ENCODE data around the gene ISL2. TPM values are rescaled to one million over a fixed set of nuclear protein-coding genes. Genes with fewer than 3 reads are reported as not detected.
A peak's percentile ranks its signal among the peaks of the same experiment; 100 is the strongest.

ISL2 gene
- total and polyA plus RNA-seq, 2 of the 4 experiments (the other 2 are of a cell fraction) = 1.3 to 3.6 TPM

- Histone ChIP-seq H2AFZ (replicated peaks; ENCODE audit: low read length, poor library complexity) (no peak overlapping the region), H3K4me2 (ENCODE audit: low read depth, low read length) (no peak overlapping the region), H2BK15ac (ENCODE audit: low read depth, low read length) (no peak overlapping the region), H2AK9ac (replicated peaks; ENCODE audit: low read depth, low read length, poor library complexity) (no peak overlapping the region), H3K27me3 (ENCODE audit: control insufficient read depth, insufficient read depth, low read length) (no peaks in the 10 kb centered on the region), H3K4me3 (ENCODE audit: insufficient read depth, low read depth, low read length) (no peak overlapping the region), H3K36me3 (ENCODE audit: control insufficient read depth, insufficient read depth, low read length) (peaks cover 1% of the 10 kb centered on the region; the same call in 1 of the 2 replicates), H4K5ac (ENCODE audit: low read depth, low read length) (no peak overlapping the region), H4K8ac (ENCODE audit: low read depth in 2 of 2, low read length in 2 of 2) (no peak overlapping the region), H3K9me3 (ENCODE audit: control insufficient read depth, insufficient read depth, low read length) (no peaks in the 10 kb centered on the region), H3K18ac (ENCODE audit: low read depth, low read length) (no peak overlapping the region), H2BK20ac (ENCODE audit: low read depth, low read length) (no peak overlapping the region), H4K20me1 (ENCODE audit: insufficient read depth, low read length) (no peaks in the 10 kb centered on the region), H3K23ac (ENCODE audit: low read depth, low read length) (no peak overlapping the region; the same call in 1 of the 2 replicates), H3K27ac (ENCODE audit: insufficient read depth, low read length) (no peak overlapping the region), H3K56ac (ENCODE audit: extremely low read depth, insufficient read depth, low read length) (no peak overlapping the region), H2BK5ac (ENCODE audit: low read depth, low read length, poor library complexity, severe bottlenecking) (no peak overlapping the region), H2BK120ac (ENCODE audit: low read depth, low read length) (no peak overlapping the region), H3K4me1 (ENCODE audit: control insufficient read depth, insufficient read depth, low read length) (no peaks in the 10 kb centered on the region; the same call in 1 of the 2 replicates), H3K14ac (replicated peaks; ENCODE audit: low read depth, low read length) (no peak overlapping the region), H3K9me1 (ENCODE audit: insufficient read depth, low read length) (peaks cover 7% of the 10 kb centered on the region; the same call in 1 of the 2 replicates), H2AK5ac (ENCODE audit: low read depth, low read length) (peak overlapping the region; percentile 1; the same call in 1 of the 2 replicates), H3K79me1 (ENCODE audit: low read depth in 1 of 2, low read length in 2 of 2) (no peaks in the 10 kb centered on the region), H3K4ac (ENCODE audit: low read depth, low read length) (no peak overlapping the region), H4K91ac (ENCODE audit: insufficient read depth, low read depth, low read length) (no peak overlapping the region; the same call in 1 of the 2 replicates), H3K9ac (ENCODE audit: low read depth, low read length) (no peak overlapping the region)
- no TSS peak for BruUV-seq (replicated peaks)
- ChIA-PET POLR2A (ENCODE audit: unreplicated experiment) (no interaction called here), CTCF (interaction anchor here (0.6 kb wide), 1 partner anchor 475 kb away, joined by 11 read pairs; no protein-coding TSS in a partner anchor)
- DNase-seq (no peak), ATAC-seq (ENCODE audit: low read depth) (no peak)
- TF ChIP-seq, protein P1, sequence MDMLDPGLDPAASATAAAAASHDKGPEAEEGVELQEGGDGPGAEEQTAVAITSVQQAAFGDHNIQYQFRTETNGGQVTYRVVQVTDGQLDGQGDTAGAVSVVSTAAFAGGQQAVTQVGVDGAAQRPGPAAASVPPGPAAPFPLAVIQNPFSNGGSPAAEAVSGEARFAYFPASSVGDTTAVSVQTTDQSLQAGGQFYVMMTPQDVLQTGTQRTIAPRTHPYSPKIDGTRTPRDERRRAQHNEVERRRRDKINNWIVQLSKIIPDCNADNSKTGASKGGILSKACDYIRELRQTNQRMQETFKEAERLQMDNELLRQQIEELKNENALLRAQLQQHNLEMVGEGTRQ (IDR thresholded peaks at IDR 0.05; ENCODE audit: low read depth, low read length) = no peak
- TF ChIP-seq RAD21 (IDR thresholded peaks at IDR 0.05; ENCODE audit: low read length) = no peak
- WGBS, 2 experiments (ENCODE audit: extremely low coverage in 2 of 2, insufficient read length in 1 of 2) = no CpG with 5 or more reads among the region's 3 CpGs
- dilution Hi-C loops (cut with HindIII; ENCODE audit: low sequenced_read_pairs, unreplicated experiment) (no loop called here), intact Hi-C loops (cut with micrococcal nuclease) (no loop called here), in situ Hi-C loops (cut with MboI; ENCODE audit: low sequenced_read_pairs) (no loop called here)
Measured at GRCh38 chr15:76376029-76376428, 39.5 kb downstream of the ISL2 start.
